Measurements from ENCODE around the gene PIN1. TPM values are rescaled to one million over a fixed set of nuclear protein-coding genes. Genes with fewer than 3 reads are reported as not detected.

The PIN1 gene
- total and polyA plus RNA-seq, 10 of the 15 experiments (the other 5 are each of a cell fraction or from before 2014, with no cell fraction given), result 2.4 to 209 (median 71.5) TPM

- ChIA-PET CTCF (interaction anchor here (1.7 kb wide), 1 partner anchor 12 kb away, joined by 5 read pairs; no protein-coding TSS in a partner anchor), POLR2A (no interaction called here), SMC1A (ENCODE audit: uncharacterized antibody, unreplicated experiment) (no interaction called here), RAD21 (ENCODE audit: unreplicated experiment) (interaction anchor here (0.6 kb wide), 1 partner anchor 189 kb away, joined by 4 read pairs; no protein-coding TSS in a partner anchor)
- H3K27ac ChIP-seq (ENCODE audit: control insufficient read depth, insufficient read depth), result no peak overlapping the region
- H3K27me3 ChIP-seq (replicated peaks in 1 of 2; ENCODE audit: control insufficient read depth in 2 of 2, insufficient read depth in 2 of 2, low read length in 1 of 2), result no peaks in the 10 kb centered on the region
- H3K4me1 ChIP-seq (ENCODE audit: control insufficient read depth, insufficient read depth, low read length), result no peaks in the 10 kb centered on the region
- H2AFZ ChIP-seq (ENCODE audit: control insufficient read depth, low read depth, low read length), result no peak overlapping the region
- TF ChIP-seq YBX1 (IDR thresholded peaks at IDR 0.05), result no peak
- no peak for TF ChIP-seq BCL11A (IDR thresholded peaks at IDR 0.05; ENCODE audit: low read depth, low read length)
- no peak for TF ChIP-seq NFYB (IDR thresholded peaks at IDR 0.05; ENCODE audit: insufficient read depth, low read depth, low read length)
- TF ChIP-seq, protein P1, sequence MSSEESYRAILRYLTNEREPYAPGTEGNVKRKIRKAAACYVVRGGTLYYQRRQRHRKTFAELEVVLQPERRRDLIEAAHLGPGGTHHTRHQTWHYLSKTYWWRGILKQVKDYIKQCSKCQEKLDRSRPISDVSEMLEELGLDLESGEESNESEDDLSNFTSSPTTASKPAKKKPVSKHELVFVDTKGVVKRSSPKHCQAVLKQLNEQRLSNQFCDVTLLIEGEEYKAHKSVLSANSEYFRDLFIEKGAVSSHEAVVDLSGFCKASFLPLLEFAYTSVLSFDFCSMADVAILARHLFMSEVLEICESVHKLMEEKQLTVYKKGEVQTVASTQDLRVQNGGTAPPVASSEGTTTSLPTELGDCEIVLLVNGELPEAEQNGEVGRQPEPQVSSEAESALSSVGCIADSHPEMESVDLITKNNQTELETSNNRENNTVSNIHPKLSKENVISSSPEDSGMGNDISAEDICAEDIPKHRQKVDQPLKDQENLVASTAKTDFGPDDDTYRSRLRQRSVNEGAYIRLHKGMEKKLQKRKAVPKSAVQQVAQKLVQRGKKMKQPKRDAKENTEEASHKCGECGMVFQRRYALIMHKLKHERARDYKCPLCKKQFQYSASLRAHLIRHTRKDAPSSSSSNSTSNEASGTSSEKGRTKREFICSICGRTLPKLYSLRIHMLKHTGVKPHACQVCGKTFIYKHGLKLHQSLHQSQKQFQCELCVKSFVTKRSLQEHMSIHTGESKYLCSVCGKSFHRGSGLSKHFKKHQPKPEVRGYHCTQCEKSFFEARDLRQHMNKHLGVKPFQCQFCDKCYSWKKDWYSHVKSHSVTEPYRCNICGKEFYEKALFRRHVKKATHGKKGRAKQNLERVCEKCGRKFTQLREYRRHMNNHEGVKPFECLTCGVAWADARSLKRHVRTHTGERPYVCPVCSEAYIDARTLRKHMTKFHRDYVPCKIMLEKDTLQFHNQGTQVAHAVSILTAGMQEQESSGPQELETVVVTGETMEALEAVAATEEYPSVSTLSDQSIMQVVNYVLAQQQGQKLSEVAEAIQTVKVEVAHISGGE (CRISPR knock-in tag; IDR thresholded peaks at IDR 0.05), result no peak
- TF ChIP-seq NBN (IDR thresholded peaks at IDR 0.05), result no peak
- TF ChIP-seq DPF2 (IDR thresholded peaks at IDR 0.05), result no peak
- TF ChIP-seq, protein P2, sequence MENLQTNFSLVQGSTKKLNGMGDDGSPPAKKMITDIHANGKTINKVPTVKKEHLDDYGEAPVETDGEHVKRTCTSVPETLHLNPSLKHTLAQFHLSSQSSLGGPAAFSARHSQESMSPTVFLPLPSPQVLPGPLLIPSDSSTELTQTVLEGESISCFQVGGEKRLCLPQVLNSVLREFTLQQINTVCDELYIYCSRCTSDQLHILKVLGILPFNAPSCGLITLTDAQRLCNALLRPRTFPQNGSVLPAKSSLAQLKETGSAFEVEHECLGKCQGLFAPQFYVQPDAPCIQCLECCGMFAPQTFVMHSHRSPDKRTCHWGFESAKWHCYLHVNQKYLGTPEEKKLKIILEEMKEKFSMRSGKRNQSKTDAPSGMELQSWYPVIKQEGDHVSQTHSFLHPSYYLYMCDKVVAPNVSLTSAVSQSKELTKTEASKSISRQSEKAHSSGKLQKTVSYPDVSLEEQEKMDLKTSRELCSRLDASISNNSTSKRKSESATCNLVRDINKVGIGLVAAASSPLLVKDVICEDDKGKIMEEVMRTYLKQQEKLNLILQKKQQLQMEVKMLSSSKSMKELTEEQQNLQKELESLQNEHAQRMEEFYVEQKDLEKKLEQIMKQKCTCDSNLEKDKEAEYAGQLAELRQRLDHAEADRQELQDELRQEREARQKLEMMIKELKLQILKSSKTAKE (IDR thresholded peaks at IDR 0.05; ENCODE audit: low read depth, poor library complexity, severe bottlenecking), result no peak
- TF ChIP-seq SREBF1 (IDR thresholded peaks at IDR 0.05; ENCODE audit: low read length), result no peak
- TF ChIP-seq ZSCAN29 (IDR thresholded peaks at IDR 0.05), result no peak
- no peak for TF ChIP-seq HCFC1 (IDR thresholded peaks at IDR 0.05; ENCODE audit: low read length)
- TF ChIP-seq POLR2AphosphoS5 (IDR thresholded peaks at IDR 0.05; ENCODE audit: low read length), result no peak
- TF ChIP-seq, protein P3, sequence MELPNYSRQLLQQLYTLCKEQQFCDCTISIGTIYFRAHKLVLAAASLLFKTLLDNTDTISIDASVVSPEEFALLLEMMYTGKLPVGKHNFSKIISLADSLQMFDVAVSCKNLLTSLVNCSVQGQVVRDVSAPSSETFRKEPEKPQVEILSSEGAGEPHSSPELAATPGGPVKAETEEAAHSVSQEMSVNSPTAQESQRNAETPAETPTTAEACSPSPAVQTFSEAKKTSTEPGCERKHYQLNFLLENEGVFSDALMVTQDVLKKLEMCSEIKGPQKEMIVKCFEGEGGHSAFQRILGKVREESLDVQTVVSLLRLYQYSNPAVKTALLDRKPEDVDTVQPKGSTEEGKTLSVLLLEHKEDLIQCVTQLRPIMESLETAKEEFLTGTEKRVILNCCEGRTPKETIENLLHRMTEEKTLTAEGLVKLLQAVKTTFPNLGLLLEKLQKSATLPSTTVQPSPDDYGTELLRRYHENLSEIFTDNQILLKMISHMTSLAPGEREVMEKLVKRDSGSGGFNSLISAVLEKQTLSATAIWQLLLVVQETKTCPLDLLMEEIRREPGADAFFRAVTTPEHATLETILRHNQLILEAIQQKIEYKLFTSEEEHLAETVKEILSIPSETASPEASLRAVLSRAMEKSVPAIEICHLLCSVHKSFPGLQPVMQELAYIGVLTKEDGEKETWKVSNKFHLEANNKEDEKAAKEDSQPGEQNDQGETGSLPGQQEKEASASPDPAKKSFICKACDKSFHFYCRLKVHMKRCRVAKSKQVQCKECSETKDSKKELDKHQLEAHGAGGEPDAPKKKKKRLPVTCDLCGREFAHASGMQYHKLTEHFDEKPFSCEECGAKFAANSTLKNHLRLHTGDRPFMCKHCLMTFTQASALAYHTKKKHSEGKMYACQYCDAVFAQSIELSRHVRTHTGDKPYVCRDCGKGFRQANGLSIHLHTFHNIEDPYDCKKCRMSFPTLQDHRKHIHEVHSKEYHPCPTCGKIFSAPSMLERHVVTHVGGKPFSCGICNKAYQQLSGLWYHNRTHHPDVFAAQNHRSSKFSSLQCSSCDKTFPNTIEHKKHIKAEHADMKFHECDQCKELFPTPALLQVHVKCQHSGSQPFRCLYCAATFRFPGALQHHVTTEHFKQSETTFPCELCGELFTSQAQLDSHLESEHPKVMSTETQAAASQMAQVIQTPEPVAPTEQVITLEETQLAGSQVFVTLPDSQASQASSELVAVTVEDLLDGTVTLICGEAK (IDR thresholded peaks at IDR 0.05; ENCODE audit: borderline replicate concordance), result no peak
- TF ChIP-seq BACH1 (IDR thresholded peaks at IDR 0.05; ENCODE audit: borderline replicate concordance), result no peak
- TF ChIP-seq CBX5 (IDR thresholded peaks at IDR 0.05; ENCODE audit: low read depth), result no peak
- TF ChIP-seq SMARCA5 (IDR thresholded peaks at IDR 0.05), result no peak
- peaks cover 5% of the 10 kb centered on the region; the same call in 2 of the 3 replicates for H3K9me3 ChIP-seq (replicated peaks; ENCODE audit: control insufficient read depth, insufficient read depth, low read length)
- intact Hi-C loops (cut with micrococcal nuclease; ENCODE audit: unreplicated experiment), result no loop called here
- no peaks in the 10 kb centered on the region for H3K79me2 ChIP-seq (ENCODE audit: control insufficient read depth, insufficient read depth, low read length)
- no peaks in the 10 kb centered on the region for H4K20me1 ChIP-seq (ENCODE audit: control insufficient read depth, insufficient read depth)
- H3K36me3 ChIP-seq (ENCODE audit: control insufficient read depth in 2 of 2, insufficient read depth in 2 of 2, low read length in 1 of 2), result peaks cover 11 to 21% of the 10 kb centered on the region in 2 experiments
- BruUV-seq (replicated peaks), result no TSS peak
- no peak overlapping the region for H3K4me3 ChIP-seq
- no peak for ATAC-seq
- DNase-seq (ENCODE audit: low read depth, low spot score), result no peak
- no peak overlapping the region for H3K9ac ChIP-seq (ENCODE audit: control insufficient read depth, insufficient read depth, low read length)
- WGBS (ENCODE audit: insufficient coverage, insufficient replicate concordance, low lambda C conversion rate, missing lambda C conversion rate), result over 99% methylated on average over 21 of the region's 21 CpGs
- FAIRE-seq, result no peak
- H3K4me2 ChIP-seq (ENCODE audit: control insufficient read depth, insufficient read depth), result no peak overlapping the region
- in situ Hi-C loops (cut with MboI), result no loop called here
Measured at GRCh38 chr19:9811139-9811538, 24.0 kb upstream of the PIN1 start.
